ENCODE data around the gene TDRKH.

The TDRKH gene

GRCh38 chr1:151790071-151790939 lies at the start of gene TDRKH:
TDRKH (minus strand) TSS chr1:151790500; CDS start chr1:151783022, 7,478 bp downstream.
- DNase-seq (ENCODE audit: low read depth in 2 of 2), result peak; percentile 97 to 99

GRCh38 chr1:151839457-151840403 lies 49.4 kb upstream of the TDRKH start, which contains the start of gene C2CD4D:
C2CD4D (minus strand) TSS chr1:151839820; CDS start chr1:151838989, 831 bp downstream.
- peak in 1 of 2 donors; percentile 46 for DNase-seq (ENCODE audit: low read depth in 2 of 2)

- no peak for DNase-seq (ENCODE audit: low read depth in 2 of 2)
Observed at GRCh38 chr1:151839082-151839412, 48.7 kb upstream of the TDRKH start.

GRCh38 chr1:151838222-151839081 lies 48.2 kb upstream of the TDRKH start:
- no peak for DNase-seq (ENCODE audit: low read depth in 2 of 2)

- DNase-seq (ENCODE audit: low read depth in 2 of 2), result no peak
Observed at GRCh38 chr1:151837884-151838221, 47.6 kb upstream of the TDRKH start.

GRCh38 chr1:151837197-151837596 lies 46.9 kb upstream of the TDRKH start:
- no peak for DNase-seq (ENCODE audit: low read depth in 2 of 2)

GRCh38 chr1:151835596-151835995 lies 45.3 kb upstream of the TDRKH start:
- DNase-seq (ENCODE audit: low read depth in 2 of 2), result no peak

- DNase-seq (ENCODE audit: low read depth in 2 of 2), result no peak
Observed at GRCh38 chr1:151834239-151834638, 43.9 kb upstream of the TDRKH start.

GRCh38 chr1:151833172-151833900 lies 43.0 kb upstream of the TDRKH start:
- DNase-seq (ENCODE audit: low read depth in 2 of 2), result no peak

GRCh38 chr1:151832318-151832980 lies 42.1 kb upstream of the TDRKH start:
- DNase-seq (ENCODE audit: low read depth in 2 of 2), result no peak

- DNase-seq (ENCODE audit: low read depth in 2 of 2), result no peak
Observed at GRCh38 chr1:151831605-151832004, 41.3 kb upstream of the TDRKH start, which contains the start of gene RORC. RORC (minus strand) TSS chr1:151831802; CDS start chr1:151831764, 38 bp downstream.

- no peak for DNase-seq (ENCODE audit: low read depth in 2 of 2)
Observed at GRCh38 chr1:151831256-151831591, 40.9 kb upstream of the TDRKH start.

- no peak for DNase-seq (ENCODE audit: low read depth in 2 of 2)
Observed at GRCh38 chr1:151830055-151830454, 39.8 kb upstream of the TDRKH start.

GRCh38 chr1:151829352-151830046 lies 39.2 kb upstream of the TDRKH start:
- no peak for DNase-seq (ENCODE audit: low read depth in 2 of 2)

GRCh38 chr1:151828921-151829320 lies 38.6 kb upstream of the TDRKH start:
- no peak for DNase-seq (ENCODE audit: low read depth in 2 of 2)

GRCh38 chr1:151827853-151828252 lies 37.6 kb upstream of the TDRKH start:
- DNase-seq (ENCODE audit: low read depth in 2 of 2), result no peak

- no peak for DNase-seq (ENCODE audit: low read depth in 2 of 2)
Observed at GRCh38 chr1:151825751-151826660, 35.7 kb upstream of the TDRKH start.

- DNase-seq (ENCODE audit: low read depth in 2 of 2), result no peak
Observed at GRCh38 chr1:151825204-151825603, 34.9 kb upstream of the TDRKH start.

GRCh38 chr1:151823175-151823574 lies 32.9 kb upstream of the TDRKH start:
- no peak for DNase-seq (ENCODE audit: low read depth in 2 of 2)
